Activated T-cell treated with anti-CD3 and anti-CD28 coated beads for 1 hour (primary cell): ENCODE data around the gene SIGLEC12.
"Not testable (repeated sequence)": the region's sequence is repeated elsewhere in the genome, so short reads cannot be mapped to it uniquely, and the experiment has no call there.

Source experiments
- DNase-seq: peaks from one replicate; pipeline ENCODE4 v3.0.0-alpha.2; 2020; ENCODE audit warnings: low read depth

Gene SIGLEC12

DNA sequence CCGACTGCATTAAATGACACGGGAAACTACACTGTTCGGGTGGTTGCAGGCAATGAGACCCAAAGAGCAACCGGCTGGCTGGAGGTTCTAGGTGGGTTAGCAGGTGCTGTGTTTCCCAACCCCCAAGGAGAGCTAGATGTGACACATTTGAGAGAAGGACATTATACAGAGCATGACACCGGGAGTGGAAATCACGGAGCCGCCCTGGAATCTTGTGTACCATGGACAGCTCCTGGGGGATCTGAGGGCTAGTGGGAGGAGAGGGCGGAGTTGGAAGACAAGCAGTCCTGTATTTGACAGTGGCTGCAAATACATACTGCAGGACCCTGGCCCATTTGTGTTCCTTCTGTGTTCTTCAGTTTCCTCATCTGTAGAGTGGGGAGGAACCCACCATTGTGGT is 21.0 kb downstream of the SIGLEC12 start:
- no peak for DNase-seq

DNA sequence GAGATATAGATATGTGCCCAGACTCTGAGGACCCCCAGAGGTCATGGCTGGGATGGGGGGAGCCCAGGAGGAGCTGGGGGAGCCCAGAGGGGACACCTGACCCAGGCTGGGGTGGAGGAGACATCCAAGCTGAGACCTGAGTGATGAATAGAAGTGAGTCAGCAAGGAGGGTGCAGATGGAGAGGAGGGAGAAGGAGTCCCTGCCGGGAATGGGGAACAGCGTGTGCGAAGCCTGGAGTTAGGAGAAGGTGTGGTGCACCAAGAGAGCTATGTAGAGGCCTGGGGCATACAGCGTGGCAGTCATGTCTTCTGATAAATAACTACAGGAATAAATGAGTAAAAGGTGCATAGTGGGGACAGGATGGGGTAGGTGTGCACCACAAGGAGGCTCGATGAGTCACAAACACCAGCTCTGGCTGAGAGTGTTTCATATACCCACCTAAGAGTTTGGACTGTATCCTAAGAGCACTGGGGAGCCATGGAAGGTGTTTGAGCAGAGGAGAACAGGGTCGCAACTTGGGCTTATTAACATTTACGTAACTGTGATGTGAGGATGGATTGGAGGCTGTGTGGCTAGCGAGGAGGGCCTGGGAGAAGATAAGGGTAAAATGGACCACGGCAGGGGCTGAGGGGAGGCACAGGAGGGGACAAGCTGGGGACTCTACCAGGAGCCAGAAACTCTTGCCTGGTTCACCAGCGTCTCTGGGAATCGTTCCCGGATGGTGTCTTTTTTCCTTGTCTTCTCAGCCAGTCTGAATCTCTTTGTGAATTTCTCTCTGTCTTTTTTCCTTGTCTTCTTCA is 21.9 kb downstream of the SIGLEC12 start:
- no peak for DNase-seq

DNA sequence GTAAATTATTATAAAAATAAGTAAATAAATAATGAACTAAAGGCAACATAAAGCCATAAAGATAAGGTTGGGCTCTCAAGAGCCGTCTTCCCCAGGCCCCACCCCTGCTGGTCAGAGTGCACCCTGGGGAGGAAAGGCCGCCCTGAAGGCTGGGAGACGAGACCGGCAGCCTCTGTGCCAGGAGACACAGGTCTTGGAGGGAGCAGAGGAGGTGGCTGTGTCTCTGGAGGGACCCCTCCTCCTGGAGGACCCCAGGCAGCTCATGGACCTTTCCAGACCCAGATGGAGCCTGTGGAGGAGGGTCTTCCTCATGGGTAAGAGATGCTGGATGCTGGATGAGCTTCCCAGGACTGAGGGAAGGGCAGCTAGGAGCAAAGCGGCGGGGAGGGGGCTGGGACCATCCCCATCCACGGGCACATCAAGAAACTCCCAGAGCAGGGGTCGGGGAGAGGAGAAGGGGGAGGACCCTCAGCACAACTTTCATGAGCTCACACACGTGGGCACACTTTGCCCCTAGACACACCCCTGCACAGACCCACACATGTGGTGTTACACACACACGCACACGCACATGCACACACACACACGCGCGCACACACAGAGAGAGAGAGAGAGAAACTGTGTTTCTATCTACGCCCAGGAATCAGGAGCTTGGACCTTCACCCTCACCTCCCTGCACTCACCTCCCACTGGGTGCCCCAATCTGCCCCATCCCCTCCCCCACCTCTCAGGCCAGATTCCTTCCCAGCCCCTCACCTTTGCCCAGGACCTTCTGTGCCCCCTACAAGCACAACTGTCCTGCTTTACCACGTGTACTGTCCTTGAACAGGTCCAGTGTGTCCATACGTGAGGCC is 23.0 kb downstream of the SIGLEC12 start, which contains the start of gene CEACAM18:
CEACAM18 (plus strand) TSS at position 159 of the 854 bp plus-strand sequence.
- DNase-seq: no peak

DNA sequence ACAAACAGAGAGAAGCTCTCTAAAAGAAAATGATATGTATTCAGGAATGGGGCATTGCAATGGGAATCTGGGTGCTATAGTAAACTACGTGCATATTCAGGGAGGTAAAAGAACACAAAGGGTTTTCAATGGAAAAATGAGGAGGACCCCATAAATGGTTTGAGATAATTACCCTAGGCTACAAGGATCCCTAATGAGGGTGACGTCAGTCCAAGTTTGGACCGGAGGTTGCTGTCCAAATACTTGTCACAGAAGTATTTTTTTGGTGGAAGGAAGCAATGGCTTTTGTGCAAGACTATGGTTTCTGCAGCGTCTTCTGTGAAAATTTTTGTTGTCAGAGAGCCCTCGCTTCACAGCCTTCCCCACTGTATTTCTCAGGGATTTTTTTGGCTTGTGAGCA is 24.3 kb downstream of the SIGLEC12 start:
- DNase-seq: no peak

DNA sequence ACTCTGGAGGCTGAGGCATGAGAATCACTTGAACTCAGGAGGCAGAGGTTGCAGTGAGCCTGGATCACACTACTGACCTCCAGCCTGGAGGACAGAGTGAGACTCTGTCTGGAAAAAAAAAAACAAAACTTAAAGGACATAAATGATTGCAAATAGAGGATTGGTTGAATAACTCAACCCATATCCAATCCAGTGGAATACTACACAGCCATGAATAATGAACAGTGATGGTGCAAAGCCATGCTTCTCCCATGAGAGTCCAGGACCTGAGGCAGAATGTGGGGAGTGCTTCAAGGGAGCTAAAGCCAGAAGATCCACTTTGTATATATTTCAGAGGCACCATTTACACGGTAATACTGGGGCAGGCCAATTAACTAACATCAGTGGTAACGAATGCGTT is 25.4 kb downstream of the SIGLEC12 start:
- DNase-seq: no peak

DNA sequence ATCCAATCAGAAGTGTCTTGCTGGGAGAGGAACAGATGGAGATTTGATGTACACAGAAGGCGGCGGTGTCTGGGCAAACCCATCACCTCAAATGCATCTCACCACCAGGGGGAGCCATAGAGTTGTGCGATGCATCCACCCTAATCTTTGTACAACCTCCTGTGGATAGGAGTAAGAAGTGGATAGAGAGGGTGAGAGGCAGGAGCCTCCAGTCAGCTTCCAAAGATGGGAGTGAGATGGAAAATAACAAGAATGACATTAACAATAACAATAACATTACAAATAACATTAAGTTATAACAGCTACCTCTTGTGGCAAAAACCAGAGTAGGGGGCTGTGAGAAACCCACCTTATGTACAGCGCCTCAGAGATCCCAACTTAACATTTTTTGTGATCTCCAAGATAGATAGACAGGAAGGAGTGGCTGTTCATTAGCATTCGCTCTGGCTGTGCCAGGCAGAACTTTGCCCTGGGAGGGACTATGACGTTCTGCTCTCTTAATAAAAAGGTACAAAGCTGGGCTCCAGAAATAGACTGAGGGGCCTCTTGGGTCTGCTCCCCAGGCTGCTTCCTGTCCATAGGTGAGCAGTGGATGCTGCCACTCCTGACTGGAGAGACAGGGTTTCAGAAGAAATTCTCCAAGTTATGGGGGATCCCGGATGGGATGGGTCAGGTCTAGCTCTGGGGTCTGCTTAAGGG is 28.4 kb downstream of the SIGLEC12 start:
- peak; percentile 82 for DNase-seq

DNA sequence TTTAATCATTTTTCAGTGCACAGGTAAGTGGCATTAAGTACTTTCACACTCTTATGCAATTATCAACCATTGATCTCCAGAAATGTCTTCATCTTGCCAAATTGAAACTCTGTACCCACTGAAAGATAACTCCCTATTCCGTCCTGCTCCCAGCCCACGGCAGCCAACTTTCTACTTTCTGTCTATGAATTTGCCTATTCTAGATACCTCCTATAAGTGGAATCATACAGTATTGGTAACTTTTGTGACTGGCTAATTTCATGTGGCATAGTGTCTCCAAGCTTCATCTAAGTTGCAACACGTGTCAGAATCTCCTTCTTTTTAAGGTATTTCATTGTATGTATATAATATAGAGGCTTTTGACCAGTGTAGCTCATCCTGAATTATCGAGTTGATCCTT is 29.0 kb downstream of the SIGLEC12 start:
- DNase-seq: no peak

DNA sequence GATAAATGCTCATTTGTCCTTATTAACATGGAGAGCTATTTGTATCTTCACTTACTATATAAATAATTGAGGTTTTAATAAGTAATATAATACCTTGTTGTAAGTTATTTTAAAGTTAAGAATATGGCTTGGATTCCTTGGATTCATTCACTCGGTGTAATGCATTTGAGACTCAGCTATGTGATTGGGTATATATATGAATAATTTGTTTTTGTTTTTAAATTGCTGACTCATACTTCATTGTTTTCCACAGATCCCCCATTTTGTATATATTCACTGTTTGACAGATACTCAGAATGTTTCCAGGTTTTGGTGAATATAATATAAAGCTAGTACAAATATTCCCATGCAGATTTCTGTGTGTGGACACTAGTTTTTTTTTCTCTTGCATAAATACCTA is 30.1 kb downstream of the SIGLEC12 start:
- DNase-seq: no peak

DNA sequence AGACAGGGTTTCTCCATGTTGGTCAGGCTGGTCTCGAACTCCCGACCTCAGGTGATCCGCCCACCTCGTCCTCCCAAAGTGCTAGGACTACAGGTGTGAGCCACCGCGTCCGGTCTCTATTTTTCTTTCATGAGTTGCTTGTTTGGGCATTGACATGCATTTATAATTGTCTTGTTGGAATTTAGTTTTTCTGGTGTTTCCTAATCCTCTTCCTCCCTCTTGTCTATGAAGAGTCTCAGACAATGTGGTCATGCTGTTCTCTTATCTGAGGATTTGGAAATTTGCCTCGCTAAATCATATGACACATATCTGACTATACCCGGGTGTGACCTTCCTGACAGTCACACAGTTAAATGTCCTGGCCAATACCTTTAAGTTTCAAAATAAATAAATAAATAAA is 30.6 kb downstream of the SIGLEC12 start:
- no peak for DNase-seq

DNA sequence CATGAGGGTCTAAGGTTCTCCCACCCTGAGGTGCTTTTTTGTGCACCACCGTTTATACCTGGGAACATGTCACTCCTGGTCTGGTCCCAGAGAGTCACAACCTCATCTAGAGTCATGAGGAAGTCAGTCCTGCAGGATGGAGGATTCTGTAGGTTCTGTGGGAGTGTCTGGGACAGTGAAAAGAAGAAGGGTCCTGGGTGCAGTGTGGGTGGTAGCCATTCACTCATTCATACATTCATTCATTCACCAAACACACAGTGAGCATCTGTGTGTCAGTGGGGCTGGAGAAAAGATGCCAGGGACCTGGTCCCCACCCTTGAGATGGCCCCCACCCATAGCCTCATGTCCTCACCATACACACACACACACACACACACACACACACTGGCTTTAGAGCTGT is 32.0 kb downstream of the SIGLEC12 start:
- no peak for DNase-seq

DNA sequence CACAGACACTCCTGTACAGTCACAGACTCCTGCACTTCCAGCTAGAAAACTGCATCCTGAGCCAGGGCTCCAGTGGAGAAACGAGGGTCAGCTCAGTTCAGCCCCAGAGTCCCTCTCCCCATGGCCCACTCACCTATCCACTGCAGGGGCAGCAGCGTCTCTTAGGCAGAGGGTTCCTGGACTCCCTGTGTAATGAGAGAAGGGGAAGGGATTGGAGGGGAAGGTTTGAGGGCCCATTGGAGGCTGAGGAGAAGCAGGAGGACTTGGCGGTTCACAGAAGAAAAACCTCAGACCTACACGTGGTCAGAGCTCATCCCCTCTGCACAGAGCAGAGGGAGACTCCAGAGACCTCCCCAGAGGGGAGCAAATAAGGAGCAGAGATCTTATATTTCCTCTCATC is 32.4 kb downstream of the SIGLEC12 start:
- no peak for DNase-seq

DNA sequence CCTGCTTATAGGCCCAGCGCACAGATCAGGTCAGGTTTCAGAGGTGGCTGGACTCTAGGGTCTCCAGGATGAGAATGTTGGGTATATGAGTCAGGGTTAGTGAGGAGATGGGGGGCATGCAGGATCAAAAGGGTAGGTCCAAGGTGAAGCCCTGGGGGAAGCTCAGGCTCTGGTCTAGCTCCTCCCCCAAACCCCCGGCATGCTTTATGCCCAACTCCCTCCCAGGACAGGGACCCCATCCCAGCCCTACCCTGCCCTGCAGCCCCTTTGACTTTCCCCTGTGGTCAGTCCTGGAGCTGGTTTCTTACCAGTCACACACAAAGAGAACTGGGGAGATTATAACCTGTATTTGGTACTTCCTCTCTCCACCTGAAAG is 33.1 kb downstream of the SIGLEC12 start:
- DNase-seq: no peak

DNA sequence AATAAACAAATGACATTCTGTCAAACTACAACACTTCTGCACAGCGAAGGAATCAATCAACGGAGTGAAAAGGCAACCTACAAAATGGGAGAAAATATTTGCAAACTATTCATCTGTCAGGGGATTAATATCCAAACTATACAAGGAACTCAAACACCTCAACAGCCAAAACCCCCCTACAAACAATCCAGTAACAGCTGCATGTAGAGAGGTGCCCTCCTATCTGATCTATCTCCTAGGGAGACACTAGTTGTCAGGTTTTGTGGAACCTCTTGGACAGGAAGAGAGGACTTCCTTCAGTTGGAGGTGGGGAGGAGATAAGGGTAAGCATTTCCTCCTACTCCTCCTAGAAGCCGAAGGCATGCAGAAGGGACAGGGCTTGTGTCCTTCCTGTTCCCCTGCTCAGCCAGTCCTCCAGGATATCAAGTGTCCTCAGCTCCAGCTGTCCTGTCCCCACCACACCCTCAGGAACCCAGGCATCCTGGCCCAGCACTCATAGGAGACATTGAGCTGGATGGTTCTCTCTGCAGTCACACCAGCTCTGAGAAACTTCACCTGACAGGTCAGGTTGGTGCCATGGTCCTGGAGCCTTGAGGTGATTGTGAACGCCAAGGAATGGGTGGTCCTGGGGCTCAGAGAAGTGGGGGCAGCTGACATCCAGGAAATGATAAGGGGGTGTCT is 33.6 kb downstream of the SIGLEC12 start:
- DNase-seq: no peak

DNA sequence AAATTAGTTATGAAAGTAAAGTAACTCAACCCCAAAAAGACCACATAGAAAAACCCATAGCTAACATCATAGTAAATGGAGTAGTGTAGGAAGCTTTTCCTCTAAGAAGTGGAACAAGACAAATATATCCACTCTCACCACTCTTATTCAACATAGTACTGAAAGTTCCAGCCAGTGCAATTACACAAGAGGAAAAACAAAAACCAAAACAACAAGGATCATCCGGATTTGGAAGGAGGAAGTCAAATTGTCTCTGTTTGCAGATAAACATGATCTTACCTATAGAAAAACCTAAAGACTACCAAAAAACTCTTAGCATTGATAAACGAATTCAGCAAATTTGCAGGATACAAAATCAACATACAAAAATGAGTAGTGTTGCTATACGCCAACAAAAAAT is 34.9 kb downstream of the SIGLEC12 start:
- DNase-seq: no peak

DNA sequence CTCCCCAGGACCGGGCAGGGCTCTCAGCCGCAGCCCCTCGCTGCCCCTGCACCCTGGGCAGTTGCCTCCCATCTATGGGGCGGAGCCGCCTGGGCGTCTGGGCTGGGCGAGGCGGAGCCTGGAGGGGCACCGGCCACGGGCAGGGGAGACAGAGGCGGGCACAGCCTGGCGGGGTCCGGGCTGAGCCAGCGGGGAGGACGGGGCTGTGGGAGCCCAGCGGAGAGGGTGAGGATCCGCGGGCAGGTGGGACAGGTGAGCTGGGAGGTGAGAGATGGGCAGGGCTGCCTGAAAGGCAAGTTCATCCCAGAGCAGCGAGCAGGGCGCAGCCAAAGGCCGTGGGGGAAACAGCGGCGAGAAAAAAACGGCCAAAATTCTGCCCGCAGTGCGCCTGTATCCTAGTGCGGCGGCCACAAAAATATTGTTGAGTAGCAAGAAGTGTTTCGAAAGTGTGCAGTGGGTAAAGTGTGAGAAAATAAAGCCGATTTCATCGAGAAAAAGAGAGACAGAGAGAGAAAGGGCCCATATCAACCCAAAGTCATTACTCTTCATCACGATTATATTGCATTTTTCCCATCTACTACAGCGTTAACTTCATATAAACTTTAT is 37.5 kb downstream of the SIGLEC12 start:
- DNase-seq: not testable (repeated sequence)

DNA sequence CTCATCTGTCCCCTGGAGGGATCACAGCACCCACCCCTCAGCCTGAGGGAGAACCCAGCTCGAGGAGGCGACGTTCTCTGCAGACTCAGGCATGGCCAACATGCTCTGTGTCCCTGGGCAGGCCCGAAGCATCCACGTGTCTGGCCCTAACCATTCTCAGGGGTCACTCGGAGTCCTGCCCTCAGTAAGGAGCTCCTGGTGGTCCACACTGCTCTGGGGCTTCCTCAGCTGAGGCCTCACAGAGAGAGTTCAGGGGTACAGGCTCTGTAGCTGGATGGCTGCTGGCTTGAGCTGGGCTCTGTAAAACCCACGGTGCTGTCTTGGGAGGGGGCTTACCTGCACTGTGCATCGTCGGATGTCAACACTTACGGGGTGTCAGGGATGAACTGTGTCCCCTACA is 38.9 kb downstream of the SIGLEC12 start:
- no peak for DNase-seq

DNA sequence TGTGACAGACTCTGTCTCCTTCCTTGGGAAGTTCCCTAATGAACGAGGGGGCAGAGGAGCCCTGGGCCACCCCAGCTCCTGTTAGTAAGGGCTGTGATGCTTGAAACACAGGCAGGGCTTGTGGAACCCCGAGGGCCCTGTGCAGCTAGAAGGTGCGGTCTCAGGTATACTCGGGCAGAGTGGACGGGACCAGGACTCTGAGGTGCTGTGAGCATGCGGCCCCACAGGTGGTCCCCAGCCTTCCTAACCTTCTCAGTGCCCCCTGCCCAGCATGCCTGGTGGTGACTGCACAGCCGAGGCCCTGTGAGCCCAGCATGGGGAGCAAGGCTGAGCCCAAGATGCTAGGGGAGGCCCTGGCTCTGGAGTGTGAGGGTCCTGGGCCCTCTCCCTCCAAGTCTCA is 39.3 kb downstream of the SIGLEC12 start:
- DNase-seq: no peak

DNA sequence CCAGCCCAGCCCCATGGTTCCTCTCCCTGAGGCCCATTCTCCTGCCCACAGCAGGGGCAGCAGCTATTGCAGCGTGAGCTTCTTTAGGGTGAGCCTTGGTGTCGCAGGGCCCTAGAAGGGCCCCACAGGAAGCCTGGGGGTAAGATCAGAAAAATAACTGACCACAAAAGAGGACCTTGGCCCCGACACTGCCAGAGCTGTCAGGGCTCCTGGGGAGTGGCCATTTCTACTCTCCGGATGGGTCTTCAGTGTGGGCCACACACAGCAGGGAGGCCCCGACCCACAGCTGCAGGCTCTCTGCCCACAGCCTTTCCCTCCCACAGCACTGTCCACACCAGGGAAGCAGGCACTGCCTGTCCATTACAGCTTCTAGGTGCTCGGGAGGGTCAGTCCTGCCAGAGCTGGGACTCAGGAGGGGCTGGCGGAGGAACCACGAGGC is 39.9 kb downstream of the SIGLEC12 start:
- DNase-seq: no peak

DNA sequence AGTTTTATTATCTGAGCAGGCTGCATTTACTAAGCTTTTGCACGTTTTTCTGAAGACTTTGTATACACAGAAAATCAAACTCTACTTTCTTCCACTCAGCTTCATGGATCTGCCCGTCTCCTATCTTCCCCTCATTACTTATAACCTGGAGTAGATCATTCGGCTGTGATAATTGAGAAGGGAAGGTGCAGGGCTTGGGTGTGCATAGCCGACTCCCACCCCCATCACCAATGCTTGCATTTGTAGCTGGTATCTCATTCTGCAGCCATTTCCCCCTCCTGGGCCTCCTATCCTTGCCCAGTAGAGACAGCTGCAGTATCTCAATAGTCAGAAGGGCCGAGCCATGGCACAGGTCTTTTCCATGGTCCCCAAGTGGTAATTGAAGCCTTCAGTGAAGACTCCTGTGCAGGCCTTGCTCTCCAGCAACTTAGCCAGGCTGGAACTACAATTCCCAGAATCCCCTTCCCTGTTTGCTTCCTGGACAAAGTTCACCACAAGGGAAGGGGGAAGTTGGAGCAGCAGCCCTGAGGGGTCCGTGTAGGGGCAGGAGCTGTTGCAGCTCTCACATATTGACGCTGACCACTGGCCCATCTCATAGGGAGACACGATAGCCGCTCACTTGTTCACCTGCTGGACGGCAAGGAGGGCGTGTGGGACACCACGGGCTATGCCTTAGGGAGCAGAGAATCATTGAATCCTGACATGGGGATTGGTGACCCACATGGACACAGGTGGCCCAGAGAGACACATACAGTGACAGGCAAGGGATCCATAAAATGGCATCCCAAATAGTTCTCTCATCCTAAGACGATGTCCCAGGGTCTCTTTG is 41.2 kb downstream of the SIGLEC12 start:
- DNase-seq: no peak

DNA sequence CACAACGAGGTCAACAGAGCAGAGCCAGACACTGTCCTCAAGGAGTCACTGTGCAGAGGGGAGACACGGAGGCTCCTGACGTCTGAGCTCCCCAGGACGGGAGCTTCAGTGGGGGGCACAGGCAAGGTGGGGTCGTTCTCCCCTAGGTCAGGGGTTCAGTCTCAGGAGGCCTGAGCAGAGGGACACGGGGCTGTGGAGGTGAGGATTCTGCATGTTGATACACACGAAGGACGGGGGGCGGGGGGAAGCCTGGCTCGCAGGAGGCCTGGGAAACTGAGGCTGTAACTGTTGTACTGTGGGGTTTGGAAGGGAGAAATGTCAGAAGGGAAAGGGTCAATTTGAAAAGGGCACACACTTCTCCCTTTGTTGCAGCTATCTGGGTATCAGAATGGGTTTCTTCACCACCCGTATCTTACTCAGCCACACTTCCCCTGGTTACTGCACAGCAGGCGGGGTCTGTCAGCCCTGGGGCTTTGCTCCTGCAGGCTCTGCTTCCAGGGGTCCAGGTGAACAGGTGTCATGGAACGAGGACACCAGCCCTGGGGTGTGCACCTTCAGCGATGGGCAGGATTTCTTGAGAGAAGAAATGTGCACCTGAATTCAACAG is 42.6 kb downstream of the SIGLEC12 start:
- DNase-seq: no peak
